Stimulated activated CD8-positive, alpha-beta memory T cell treated with anti-CD3 and anti-CD28 coated beads, Interleukin-2, amount 100 ng/mL, for 48 hours (primary cell): ENCODE results near the gene IGF2BP1.
"Not testable (repeated sequence)": the region's sequence is repeated elsewhere in the genome, so short reads cannot be mapped to it uniquely, and the experiment has no call there.

ENCODE experiments used
- DNase-seq, 2 donors: peaks; one replicate each; pipeline ENCODE4 v3.0.0-alpha.2; 2020; ENCODE audit warnings: low read depth in 2 of 2

The IGF2BP1 gene

DNA sequence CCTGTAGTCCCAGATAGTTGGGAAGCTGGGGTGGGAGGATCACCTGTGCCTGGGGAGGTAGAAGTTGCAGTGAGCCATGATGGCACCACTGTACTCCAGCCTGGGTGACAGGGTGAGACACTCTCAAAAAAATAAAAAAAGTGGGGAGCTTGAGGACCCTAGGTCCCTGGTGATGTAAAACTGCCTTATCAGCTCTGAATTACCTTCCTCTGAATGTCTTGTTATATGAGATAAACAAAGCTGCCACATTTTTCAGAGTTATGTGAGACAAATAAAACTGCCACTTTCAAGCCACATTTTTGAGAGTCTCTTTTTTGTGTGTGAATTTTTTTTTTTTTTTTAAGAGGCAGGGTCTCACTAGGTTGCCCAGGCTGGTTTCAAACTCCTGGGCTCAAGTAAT, 103.4 kb downstream of the IGF2BP1 start:
- DNase-seq: no peak

DNA sequence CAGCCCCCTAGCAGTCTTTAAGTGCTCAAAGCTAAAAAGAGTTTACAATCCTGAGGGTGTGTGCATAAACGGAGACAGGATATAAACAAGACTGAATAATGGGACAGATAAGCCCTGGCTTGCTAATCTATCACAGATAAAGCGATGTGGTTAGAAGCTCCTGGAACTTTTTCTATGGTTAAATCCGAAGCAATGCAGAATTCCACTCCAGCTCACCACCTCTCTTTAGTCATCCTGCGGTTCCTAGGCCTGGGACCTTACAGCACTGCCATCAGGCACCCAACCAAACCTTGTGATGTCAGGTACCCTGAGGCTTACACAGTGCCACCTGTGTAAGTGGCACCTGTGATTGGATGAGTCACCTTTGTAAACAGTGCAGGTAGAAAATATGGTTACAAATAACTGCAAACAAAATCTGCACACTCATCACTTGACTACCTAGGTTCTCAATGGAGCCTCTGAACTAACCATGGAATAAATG, 103.9 kb downstream of the IGF2BP1 start:
- DNase-seq: no peak

DNA sequence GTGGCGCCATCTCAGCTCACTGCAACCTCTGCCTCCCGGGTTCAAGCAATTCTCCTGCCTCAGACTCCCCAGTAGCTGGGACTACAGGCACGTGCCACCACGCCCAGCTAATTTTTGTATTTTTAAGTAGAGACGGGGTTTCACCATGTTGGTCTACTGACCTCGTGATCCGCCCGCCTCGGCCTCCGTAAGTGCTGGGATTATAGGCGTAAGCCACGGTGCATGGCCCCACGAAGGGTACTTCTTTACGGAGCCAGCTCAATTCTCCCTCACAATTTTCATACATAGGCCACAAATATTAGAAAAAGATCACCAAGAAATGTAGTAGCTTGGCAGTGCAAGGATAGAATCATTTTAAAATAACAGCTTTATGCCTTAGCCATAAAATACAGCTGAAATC, 106.2 kb downstream of the IGF2BP1 start:
- not testable (repeated sequence) for DNase-seq

DNA sequence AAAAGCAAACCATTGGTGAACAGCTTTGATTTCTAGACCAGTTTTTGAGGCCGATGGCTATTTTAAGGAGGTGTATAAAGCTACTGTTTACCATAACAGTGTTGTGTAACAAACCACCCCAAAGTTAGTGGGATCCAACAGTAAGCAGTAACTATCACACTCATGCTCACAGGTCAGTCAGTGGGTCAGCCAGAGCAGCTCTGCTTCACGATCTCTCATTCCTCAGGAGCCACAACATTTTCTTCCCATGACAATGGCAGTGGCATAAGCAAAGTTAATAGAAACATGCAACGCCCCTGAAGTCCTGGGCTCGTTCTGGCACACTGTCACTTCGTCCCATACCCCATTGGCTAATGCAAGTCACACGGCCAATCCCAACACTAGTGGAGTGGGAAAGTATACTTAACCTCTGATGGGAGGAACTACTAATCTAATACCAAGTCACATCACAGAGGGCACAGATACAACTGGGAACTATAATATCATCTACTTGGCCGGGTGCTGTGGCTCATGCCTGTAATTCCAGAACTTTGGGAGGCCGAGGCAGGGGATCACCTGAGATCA, 107.4 kb downstream of the IGF2BP1 start:
- DNase-seq: no peak
